GM23248 (cell line): Measurements from ENCODE around the gene LCP2. TPM values are rescaled to one million over a fixed set of nuclear protein-coding genes. Genes with fewer than 3 reads are reported as not detected.

Source experiments
- DNase-seq: peaks from one replicate; pipeline ENCODE4 v3.0.0-alpha.2; 2015
- H2AFZ ChIP-seq: fragments of 200-600 bp; sonication (generic); 2 replicates; pipeline ENCODE4 v1.6.1; 2016; ENCODE audit warnings: antibody characterized with exemption
- H3F3A ChIP-seq: fragments of 200-600 bp; sonication (generic); 2 replicates; pipeline ENCODE4 v1.6.1; 2016; ENCODE audit warnings: mild to moderate bottlenecking, antibody characterized with exemption, mixed run types; ENCODE audit not compliant: insufficient read depth
- H3K27ac ChIP-seq: fragments of 200-600 bp; sonication (generic); 2 replicates; pipeline ENCODE4 v1.5.1; 2016; ENCODE audit warnings: mild to moderate bottlenecking
- H3K27me3 ChIP-seq: fragments of 200-600 bp; sonication (generic); replicated peaks from 2 replicates; pipeline ENCODE4 v1.6.1; 2016; ENCODE audit warnings: mild to moderate bottlenecking; ENCODE audit not compliant: insufficient read depth
- H3K36me3 ChIP-seq: fragments of 200-600 bp; sonication (generic); 2 replicates; pipeline ENCODE4 v1.6.1; 2016; ENCODE audit warnings: low read depth, mild to moderate bottlenecking
- H3K4me1 ChIP-seq: fragments of 200-600 bp; sonication (generic); 2 replicates; pipeline ENCODE4 v1.6.1; 2016; ENCODE audit warnings: mild to moderate bottlenecking; ENCODE audit not compliant: insufficient read depth
- H3K4me2 ChIP-seq: fragments of 200-600 bp; sonication (generic); one replicate; pipeline ENCODE4 v1.6.1; 2016; ENCODE audit warnings: mild to moderate bottlenecking; ENCODE audit not compliant: unreplicated experiment
- H3K4me3 ChIP-seq: fragments of 200-600 bp; sonication (generic); 2 replicates; pipeline ENCODE4 v1.5.1; 2016; ENCODE audit warnings: mild to moderate bottlenecking
- H3K79me2 ChIP-seq: fragments of 200-600 bp; sonication (generic); 2 replicates; pipeline ENCODE4 v1.6.1; 2016; ENCODE audit warnings: mild to moderate bottlenecking; ENCODE audit not compliant: insufficient read depth
- H3K9ac ChIP-seq: fragments of 200-600 bp; sonication (generic); 2 replicates; pipeline ENCODE4 v1.6.1; 2016; ENCODE audit warnings: mild to moderate bottlenecking
- H3K9me2 ChIP-seq: fragments of 200-600 bp; sonication (generic); 2 replicates; pipeline ENCODE4 v1.6.1; 2016; ENCODE audit warnings: mixed run types, mild to moderate bottlenecking, moderate library complexity; ENCODE audit not compliant: insufficient read depth
- H3K9me3 ChIP-seq: fragments of 200-600 bp; sonication (generic); one replicate; pipeline ENCODE4 v1.6.1; 2017; ENCODE audit warnings: low read depth
- H4K20me1 ChIP-seq: fragments of 200-600 bp; sonication (generic); 2 replicates; pipeline ENCODE4 v1.6.0; 2016; ENCODE audit not compliant: insufficient read depth
- EZH2 ChIP-seq: fragments of 200-600 bp; sonication (generic); IDR thresholded peaks from 2 replicates; pipeline ENCODE4 v1.6.1; 2018; ENCODE audit warnings: antibody characterized with exemption, mild to moderate bottlenecking; ENCODE audit not compliant: insufficient read depth, poor library complexity, severe bottlenecking
- EZH2phosphoT487 ChIP-seq: fragments of 200-600 bp; sonication (generic); IDR thresholded peaks from 2 replicates; pipeline ENCODE4 v1.6.1; 2018; ENCODE audit warnings: antibody characterized with exemption, moderate library complexity, mild to moderate bottlenecking, low read depth; ENCODE audit not compliant: insufficient read depth
- WGBS, 2 experiments: methylation state at CpG; one replicate each; pipeline ENCODE4 v1.1.6; 2015 to 2017; ENCODE audit warnings: low lambda C conversion rate in 2 of 2, low coverage in 1 of 2; ENCODE audit errors: missing lambda C conversion rate in 2 of 2; 5-methylcytosine and 5-hydroxymethylcytosine counted together
- in situ Hi-C: fragments of 300-500 bp; cut with MboI; formaldehyde crosslinking; loops from 2 replicates; pipeline ENCODE4 v1.15.0; 2020
- polyA plus RNA-seq: library from polyadenylated mRNA; unstranded; fragments of >200 nt; fragmentation: Nextera tagmentation; extraction: Ambion mirVana; gene quantifications from 2 replicates; pipeline ENCODE4 v1.2.1, GENCODE V29; 2016
- total RNA-seq: library from RNA; depleted of rRNA; stranded (reverse); fragments of >200 nt; shearing (Covaris generic); gene quantifications from 2 replicates; pipeline ENCODE4 v1.2.3, GENCODE V29; 2014

The LCP2 gene
- total and polyA plus RNA-seq, 2 experiments from 2014 or later = not detected

DNA sequence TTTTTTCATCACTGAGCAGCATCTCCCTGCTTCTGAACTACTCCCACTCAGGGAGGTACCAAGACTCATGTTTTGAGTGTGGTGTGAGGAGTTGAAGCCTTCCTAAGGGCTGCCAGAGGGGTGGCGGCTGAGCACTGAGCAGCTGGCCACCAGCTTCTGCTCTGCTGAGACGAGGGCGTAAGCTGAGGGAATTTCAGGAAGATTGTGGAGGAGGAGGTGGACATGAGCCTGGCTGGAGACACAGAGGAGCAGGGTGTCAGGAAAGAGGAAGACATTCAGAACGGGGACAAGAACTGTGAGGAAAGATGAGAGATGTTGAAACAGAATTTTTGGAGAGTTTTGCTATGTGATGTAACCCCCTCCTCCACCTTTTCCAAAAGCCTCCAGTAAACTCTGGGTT is 7.8 kb downstream of the LCP2 start:
- Histone ChIP-seq H3K9ac (no peak overlapping the region), H3K4me2 (no peak overlapping the region)

DNA sequence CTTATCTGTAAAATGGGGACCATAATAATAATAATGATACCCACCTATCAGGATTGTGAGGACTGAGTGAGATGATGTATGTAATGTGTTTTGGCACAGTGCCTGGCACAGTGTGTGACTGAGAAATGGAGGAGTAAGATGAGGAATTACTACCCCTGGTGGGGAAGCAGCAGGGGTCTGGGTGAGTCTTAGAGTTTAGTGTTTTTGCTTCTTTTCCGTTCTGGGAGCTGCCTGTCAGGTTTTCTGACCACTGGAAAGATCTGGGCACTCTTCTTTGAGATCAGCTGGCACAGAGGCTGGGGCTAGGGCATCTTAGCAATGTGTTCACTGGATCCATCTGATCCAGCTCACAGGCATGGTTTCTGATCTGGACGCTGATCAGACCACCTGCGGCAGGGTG is 8.5 kb downstream of the LCP2 start:
- TF ChIP-seq EZH2phosphoT487 (no peak), EZH2 (no peak)
- H3K27ac ChIP-seq = no peak overlapping the region
- no peak overlapping the region for H3K4me2 ChIP-seq
- 60 to 66% methylated on average over 3 of the region's 3 CpGs for WGBS, 2 experiments
- no peaks in the 10 kb centered on the region for H4K20me1 ChIP-seq
- peaks cover 39% of the 10 kb centered on the region for H3K27me3 ChIP-seq
- in situ Hi-C loops = no loop called here
- H3K9me2 ChIP-seq = no peaks in the 10 kb centered on the region
- no peaks in the 10 kb centered on the region for H3K79me2 ChIP-seq
- H3K4me1 ChIP-seq = no peaks in the 10 kb centered on the region
- H2AFZ ChIP-seq = no peak overlapping the region
- H3K4me3 ChIP-seq = no peak overlapping the region
- H3F3A ChIP-seq = no peaks in the 10 kb centered on the region
- no peaks in the 10 kb centered on the region for H3K9me3 ChIP-seq
- DNase-seq = no peak
- no peaks in the 10 kb centered on the region for H3K36me3 ChIP-seq
- no peak overlapping the region for H3K9ac ChIP-seq

More for the DNA sequence above, 7.8 kb downstream of the LCP2 start:
- Histone ChIP-seq H3K9me2 (no peaks in the 10 kb centered on the region), H3K36me3 (no peaks in the 10 kb centered on the region), H4K20me1 (no peaks in the 10 kb centered on the region), H3K4me1 (no peaks in the 10 kb centered on the region), H3K4me3 (no peak overlapping the region), H3F3A (no peaks in the 10 kb centered on the region), H3K79me2 (no peaks in the 10 kb centered on the region), H3K9me3 (no peaks in the 10 kb centered on the region), H3K27me3 (peaks cover 38% of the 10 kb centered on the region), H3K27ac (no peak overlapping the region), H2AFZ (no peak overlapping the region)
- DNase-seq = no peak
- TF ChIP-seq EZH2phosphoT487 = no peak
- no peak for TF ChIP-seq EZH2
- 3 to 4% methylated on average over 4 of the region's 4 CpGs for WGBS, 2 experiments
- in situ Hi-C loops = no loop called here

DNA sequence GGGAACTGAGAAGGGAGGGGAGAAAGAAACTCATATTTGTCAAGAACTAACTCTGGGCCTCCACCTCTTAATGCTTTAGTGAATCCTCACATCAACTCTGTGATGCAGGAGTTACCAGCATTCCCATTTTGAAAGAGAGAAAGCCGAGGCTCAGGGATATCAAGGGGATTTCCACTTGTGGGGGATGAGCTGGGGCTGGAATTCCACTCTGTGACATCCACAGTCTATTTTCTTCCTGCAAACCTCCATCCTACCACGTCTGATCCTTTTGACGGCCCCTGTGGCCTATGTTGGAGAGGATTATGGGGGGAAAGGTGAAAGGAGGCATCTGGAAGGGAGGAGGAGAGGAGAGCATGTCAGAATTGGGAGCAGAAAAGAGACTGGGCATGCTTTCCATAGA is 9.0 kb downstream of the LCP2 start:
- H3K4me2 ChIP-seq = no peak overlapping the region
- H2AFZ ChIP-seq = no peak overlapping the region
- H3K9me2 ChIP-seq = no peaks in the 10 kb centered on the region
- no peak for DNase-seq
- no peaks in the 10 kb centered on the region for H3K4me1 ChIP-seq
- peaks cover 33% of the 10 kb centered on the region for H3K27me3 ChIP-seq
- TF ChIP-seq EZH2 (no peak), EZH2phosphoT487 (no peak)
- no peak overlapping the region for H3K9ac ChIP-seq
- H3K36me3 ChIP-seq = no peaks in the 10 kb centered on the region
- no peak overlapping the region for H3K4me3 ChIP-seq
- no peaks in the 10 kb centered on the region for H3F3A ChIP-seq
- no peaks in the 10 kb centered on the region for H4K20me1 ChIP-seq
- H3K9me3 ChIP-seq = no peaks in the 10 kb centered on the region
- no peaks in the 10 kb centered on the region for H3K79me2 ChIP-seq
- no peak overlapping the region for H3K27ac ChIP-seq
- 18 to 42% methylated on average over 3 of the region's 3 CpGs for WGBS, 2 experiments
- in situ Hi-C loops = no loop called here

DNA sequence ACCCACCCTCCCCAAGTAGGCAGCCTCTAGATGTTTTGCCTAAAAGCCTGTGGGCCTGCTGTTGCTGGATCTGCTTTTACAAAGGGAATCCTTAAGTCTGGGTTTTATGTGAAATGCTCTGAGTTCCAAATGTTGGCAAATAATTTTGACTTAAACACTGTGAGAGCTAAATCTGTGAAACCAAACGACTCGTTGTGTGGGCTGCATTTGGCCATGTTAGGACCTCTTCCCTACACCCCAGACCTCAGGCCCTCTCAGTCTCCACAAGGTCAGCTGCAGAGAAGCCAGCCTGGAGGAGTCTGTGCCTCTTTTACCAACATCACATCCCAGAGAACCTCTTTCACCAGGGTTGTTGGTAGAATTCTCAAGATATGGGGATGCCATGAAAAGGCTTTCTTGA is 9.4 kb downstream of the LCP2 start:
- Histone ChIP-seq H3K27ac (no peak overlapping the region), H3K9ac (no peak overlapping the region), H3K4me1 (no peaks in the 10 kb centered on the region), H2AFZ (no peak overlapping the region), H3K4me2 (no peak overlapping the region), H3F3A (no peaks in the 10 kb centered on the region), H3K9me2 (no peaks in the 10 kb centered on the region), H3K27me3 (peaks cover 30% of the 10 kb centered on the region), H4K20me1 (no peaks in the 10 kb centered on the region), H3K9me3 (no peaks in the 10 kb centered on the region), H3K4me3 (no peak overlapping the region), H3K36me3 (no peaks in the 10 kb centered on the region), H3K79me2 (no peaks in the 10 kb centered on the region)
- DNase-seq = no peak
- in situ Hi-C loops = no loop called here
- 61 to 69% methylated on average over 2 of the region's 2 CpGs for WGBS, 2 experiments
- no peak for TF ChIP-seq EZH2
- TF ChIP-seq EZH2phosphoT487 = no peak

DNA sequence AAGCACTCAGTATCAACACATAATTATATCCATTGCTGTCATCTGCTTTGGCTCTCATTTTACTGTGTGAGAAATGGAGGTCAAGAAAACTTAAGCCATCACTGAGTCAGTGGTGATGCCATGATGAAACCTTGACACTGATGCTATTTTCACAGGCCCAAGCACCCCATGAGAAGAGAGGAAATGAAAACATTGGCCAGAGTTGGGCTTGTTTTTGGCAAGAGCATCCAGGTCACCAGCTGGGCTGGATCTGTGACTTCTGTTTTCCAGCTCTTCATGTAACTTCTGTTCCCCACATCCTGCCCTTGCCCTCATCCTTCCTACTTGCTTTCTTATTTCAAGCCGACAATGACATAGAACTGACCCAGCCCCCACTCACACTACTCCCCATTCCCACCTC is 10.0 kb downstream of the LCP2 start:
- no peak for DNase-seq
- H3K4me1 ChIP-seq = no peaks in the 10 kb centered on the region
- H3K36me3 ChIP-seq = no peaks in the 10 kb centered on the region
- H2AFZ ChIP-seq = no peak overlapping the region
- H3K79me2 ChIP-seq = no peaks in the 10 kb centered on the region
- no peak for TF ChIP-seq EZH2phosphoT487
- TF ChIP-seq EZH2 = no peak
- H3K27ac ChIP-seq = no peak overlapping the region
- H3K4me3 ChIP-seq = no peak overlapping the region
- no peak overlapping the region for H3K4me2 ChIP-seq
- no peaks in the 10 kb centered on the region for H3K9me3 ChIP-seq
- in situ Hi-C loops = no loop called here
- peaks cover 25% of the 10 kb centered on the region for H3K27me3 ChIP-seq
- H3K9me2 ChIP-seq = no peaks in the 10 kb centered on the region
- no peaks in the 10 kb centered on the region for H4K20me1 ChIP-seq
- 0% methylated on average over 1 of the region's 1 CpG for WGBS, 2 experiments
- H3K9ac ChIP-seq = no peak overlapping the region
- no peaks in the 10 kb centered on the region for H3F3A ChIP-seq
